NCI-H2081 (cell line): ENCODE data around the gene RIC8B.

ENCODE experiments used
- DNase-seq, 2 experiments: peaks; one replicate each; lab custom pipeline; 2025; lab: John Stamatoyannopoulos, UW

Gene RIC8B

DNA sequence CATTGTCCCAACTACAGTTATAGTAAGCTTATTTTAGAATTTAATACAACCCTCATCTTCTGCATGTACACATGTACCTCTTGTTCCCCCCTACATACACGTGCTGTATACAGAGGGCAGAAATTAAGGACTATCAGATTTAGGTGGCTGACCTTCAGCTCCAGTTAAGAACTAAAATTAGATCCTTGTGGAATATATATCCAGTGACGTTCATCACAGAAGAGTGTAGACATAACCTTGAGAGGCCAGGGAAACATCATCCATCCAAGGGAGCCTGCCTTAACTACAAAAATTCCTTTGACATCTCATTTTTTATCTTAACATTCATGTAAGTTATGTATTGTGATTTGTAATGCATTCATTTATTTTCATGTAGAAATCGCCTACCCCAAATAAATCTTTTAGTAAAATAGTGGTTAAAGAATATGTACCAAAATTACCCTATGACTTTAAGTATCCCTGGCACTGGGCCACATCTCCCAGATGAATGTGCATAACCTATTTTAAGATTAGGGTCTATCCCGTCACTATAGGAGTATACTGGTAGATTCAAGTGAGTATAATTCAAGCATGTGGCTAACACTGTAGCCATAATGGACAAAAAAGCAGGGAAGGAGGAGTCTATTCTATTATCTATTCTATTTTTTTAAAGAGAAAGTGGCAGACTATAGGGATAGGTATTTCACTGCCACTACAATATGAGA, 27.5 kb downstream of the RIC8B start:
- DNase-seq = no peak

GRCh38 chr12:106804668-106805067, 30.2 kb downstream of the RIC8B start:
- no peak for DNase-seq

GRCh38 chr12:106814714-106815113, 40.2 kb downstream of the RIC8B start:
- DNase-seq = no peak

DNA sequence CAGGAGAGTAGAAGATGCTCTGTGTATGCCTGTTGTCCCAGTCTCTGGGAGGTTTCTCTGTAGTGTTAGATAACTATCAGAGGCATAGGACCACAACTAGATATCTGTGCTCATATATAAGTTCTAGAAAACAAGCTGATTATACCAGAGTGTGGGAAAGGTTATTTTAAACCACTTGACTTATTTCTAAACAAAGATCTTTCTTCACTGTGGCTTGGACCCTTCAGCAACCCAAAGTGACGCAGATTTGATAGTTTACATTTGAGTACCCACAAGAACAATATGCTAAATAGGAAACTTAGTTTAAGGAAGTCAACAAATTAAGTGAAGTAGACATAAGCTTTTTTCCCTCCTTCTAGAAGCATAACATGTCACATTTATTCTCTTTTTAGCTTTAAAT, 41.3 kb downstream of the RIC8B start:
- no peak for DNase-seq

GRCh38 chr12:106816231-106816630, 41.7 kb downstream of the RIC8B start:
- DNase-seq = no peak

- DNase-seq = no peak
Measured at GRCh38 chr12:106819991-106820390, 45.5 kb downstream of the RIC8B start.

DNA sequence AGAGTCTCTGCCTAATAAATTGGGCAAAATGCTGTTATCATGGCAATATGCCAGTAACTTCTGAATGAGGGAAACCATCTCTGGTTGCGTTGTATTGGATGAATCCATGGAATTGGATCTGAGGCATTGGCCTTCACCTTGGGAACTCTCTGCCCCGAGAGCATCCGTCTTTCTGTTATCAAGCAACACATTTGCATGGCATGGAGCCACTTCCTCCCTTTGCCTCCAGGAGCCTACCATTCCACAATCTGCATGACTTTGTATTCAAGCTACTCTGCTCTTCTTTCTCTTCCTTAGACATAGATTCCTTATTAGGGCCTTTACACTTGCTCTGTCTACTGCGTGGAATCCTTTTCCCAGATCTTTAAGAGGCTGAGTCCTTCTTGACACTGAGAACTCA, 57.2 kb downstream of the RIC8B start:
- no peak for DNase-seq

GRCh38 chr12:106837782-106838181, 63.3 kb downstream of the RIC8B start:
- no peak for DNase-seq

GRCh38 chr12:106839333-106839732, 64.9 kb downstream of the RIC8B start:
- no peak for DNase-seq

GRCh38 chr12:106840243-106840642, 65.8 kb downstream of the RIC8B start:
- DNase-seq = peak; percentile 77 to 92

DNA sequence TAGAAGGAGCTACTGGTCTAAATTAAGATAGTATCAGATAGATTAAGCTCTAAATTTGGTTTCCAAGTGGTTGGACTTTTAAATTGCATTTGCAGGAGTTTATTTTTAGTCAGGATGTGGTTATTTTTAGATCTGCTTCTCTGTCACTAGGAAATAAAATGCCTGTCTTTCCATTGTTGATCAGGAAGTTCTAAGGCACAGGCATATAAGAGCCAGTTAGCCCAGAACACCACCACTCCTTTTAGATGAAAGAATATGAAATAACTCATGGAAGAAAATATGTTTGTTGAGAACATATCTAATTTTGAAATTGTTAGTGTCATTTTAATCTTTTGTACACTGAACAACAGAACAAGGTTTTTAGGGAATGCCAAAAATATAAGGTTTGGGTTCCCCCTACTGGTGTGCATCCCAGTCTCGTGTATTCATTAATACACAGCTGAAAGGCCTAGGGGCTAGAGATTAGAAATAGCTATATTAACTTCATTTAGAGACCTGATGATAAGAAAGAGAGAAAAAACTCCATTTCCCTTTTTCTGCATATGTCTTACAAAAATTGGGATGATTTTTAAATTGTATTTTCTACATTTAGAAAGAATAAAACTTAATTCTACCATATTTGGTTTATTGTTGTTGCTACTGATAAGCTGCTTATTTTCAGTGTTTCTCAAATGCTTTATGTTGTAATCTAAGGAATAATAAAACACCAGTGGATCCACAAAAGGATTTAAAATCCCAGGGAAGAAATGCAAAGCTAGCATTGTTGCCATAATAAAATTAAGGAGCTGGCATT, 67.2 kb downstream of the RIC8B start:
- DNase-seq = peak; percentile 34 to 67

DNA sequence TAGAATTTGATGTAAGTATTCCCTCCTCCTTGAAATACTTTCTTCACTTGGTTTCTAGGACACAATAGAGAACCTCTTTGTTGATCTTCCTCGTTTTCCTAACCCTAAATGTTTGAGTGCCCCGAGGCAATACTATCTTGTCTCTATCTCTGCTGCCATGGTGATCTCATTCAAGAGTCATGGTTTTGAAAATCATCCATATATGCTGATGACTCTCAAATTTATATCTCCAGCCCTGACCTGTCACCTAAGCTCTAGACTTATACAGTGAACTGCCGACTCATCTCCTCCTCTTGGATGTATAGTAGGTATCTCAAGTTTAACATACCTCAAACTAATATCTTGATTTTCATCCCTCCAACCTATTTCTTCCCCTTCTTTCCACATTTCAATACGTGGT, 71.4 kb downstream of the RIC8B start:
- DNase-seq = no peak

- no peak for DNase-seq
Measured at GRCh38 chr12:106847861-106848260, 73.4 kb downstream of the RIC8B start.

- no peak for DNase-seq
Measured at GRCh38 chr12:106851306-106851705, 76.8 kb downstream of the RIC8B start.

- no peak for DNase-seq
Measured at GRCh38 chr12:106854723-106855122, 80.2 kb downstream of the RIC8B start.

DNA sequence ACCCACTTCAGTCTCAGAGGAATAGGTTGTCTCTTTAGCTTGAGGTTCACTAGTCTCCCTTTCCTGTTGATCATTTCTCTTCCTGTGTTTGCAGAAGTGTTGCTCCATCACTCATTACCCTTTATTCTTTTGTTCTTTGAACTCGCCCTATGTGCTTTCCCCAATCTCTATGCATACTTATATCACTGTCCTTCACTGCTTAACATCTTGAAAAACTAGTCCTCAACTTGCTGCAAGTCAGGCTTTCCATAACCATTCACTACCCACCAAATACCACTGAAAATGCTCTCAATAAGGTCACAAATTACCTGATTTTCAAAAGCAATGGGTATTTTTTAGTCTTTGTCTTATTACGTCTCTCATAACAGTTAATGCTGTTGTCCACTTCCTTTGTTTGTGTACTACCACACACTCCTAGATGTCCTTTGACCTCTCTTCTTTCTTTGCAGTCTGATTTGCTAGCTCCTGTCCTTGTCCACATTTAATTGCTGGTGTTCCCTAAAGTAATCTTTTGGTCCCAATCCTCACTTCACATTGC, 80.8 kb downstream of the RIC8B start:
- DNase-seq = no peak

- no peak for DNase-seq
Measured at GRCh38 chr12:106861984-106862916, 87.8 kb downstream of the RIC8B start.

- DNase-seq = no peak
Measured at GRCh38 chr12:106863189-106863588, 88.7 kb downstream of the RIC8B start.

GRCh38 chr12:106865683-106866082, 91.2 kb downstream of the RIC8B start:
- no peak for DNase-seq

DNA sequence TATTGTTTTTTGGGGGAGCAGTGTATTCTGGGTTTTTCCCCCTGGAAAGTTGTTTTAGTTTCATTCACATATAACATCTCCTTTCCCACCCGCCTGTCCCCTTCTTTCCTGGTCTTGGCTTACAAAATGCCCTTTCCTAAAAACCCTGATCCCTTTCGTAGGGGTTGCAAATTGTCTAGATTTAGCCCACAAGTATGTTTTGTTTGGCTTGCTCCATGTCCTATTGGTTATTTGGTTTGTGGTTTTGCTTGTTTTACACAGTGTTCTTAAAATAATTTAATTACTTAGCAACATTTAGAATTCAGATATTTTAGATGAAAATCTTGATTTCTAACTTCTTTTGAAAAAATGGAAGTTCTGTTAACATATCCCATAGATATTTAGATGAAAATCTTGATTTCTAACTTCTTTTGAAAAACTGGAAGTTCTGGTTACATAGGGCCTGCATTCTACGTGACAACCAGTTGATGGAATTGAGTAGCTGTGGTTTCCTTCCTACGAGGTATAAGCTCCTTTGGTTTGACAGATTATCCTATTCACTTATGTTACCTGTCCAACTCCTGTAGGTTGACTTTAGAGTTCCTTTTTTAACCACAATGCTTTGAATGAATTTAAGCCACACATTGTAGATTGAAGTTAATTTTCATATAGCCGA, 92.1 kb downstream of the RIC8B start:
- no peak for DNase-seq

DNA sequence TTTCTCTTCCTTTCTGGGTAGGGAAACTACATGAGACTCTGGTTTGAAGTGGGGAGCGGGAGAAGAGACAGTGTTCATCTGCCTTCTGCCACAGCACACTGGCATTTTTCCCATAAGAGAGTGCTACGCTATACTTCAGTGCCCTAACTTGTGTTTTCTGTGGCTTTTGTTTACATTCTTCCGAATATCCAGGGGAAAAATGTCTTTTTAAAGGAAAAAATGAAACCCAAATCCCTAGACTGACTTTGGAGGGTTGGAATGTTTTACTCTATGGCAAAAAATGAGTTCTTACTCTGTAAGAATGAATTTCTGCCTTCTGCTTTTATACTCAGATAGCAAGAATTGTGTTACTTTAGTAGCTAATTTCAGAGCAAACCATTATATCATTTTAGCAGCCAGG, 93.2 kb downstream of the RIC8B start:
- DNase-seq = no peak
